GM15510 (cell line): ENCODE results near the gene EPG5.

Experiments
- POLR2A ChIP-seq: IDR thresholded peaks from 3 replicates; pipeline ENCODE4 v1.6.1; 2011; ENCODE audit warnings: borderline replicate concordance; ENCODE audit not compliant: insufficient read length; ENCODE audit errors: extremely low read depth

The EPG5 gene

GRCh38 chr18:45861926-45862325 is 105.2 kb downstream of the EPG5 start:
- no peak for TF ChIP-seq POLR2A

GRCh38 chr18:45860971-45861370 is 106.2 kb downstream of the EPG5 start:
- TF ChIP-seq POLR2A, result no peak

- TF ChIP-seq POLR2A, result no peak
Measured at GRCh38 chr18:45860492-45860891, 106.6 kb downstream of the EPG5 start.

- TF ChIP-seq POLR2A, result no peak
Measured at GRCh38 chr18:45859334-45859733, 107.8 kb downstream of the EPG5 start.

GRCh38 chr18:45856531-45856930 is 110.6 kb downstream of the EPG5 start:
- TF ChIP-seq POLR2A, result no peak

GRCh38 chr18:45854036-45854586 is 113.0 kb downstream of the EPG5 start:
- no peak for TF ChIP-seq POLR2A

- TF ChIP-seq POLR2A, result no peak
Measured at GRCh38 chr18:45852631-45853030, 114.5 kb downstream of the EPG5 start.

GRCh38 chr18:45851161-45851925 is 115.8 kb downstream of the EPG5 start:
- no peak for TF ChIP-seq POLR2A

GRCh38 chr18:45850021-45850420 is 117.1 kb downstream of the EPG5 start:
- TF ChIP-seq POLR2A, result no peak

GRCh38 chr18:45849529-45849928 is 117.6 kb downstream of the EPG5 start:
- no peak for TF ChIP-seq POLR2A

- no peak for TF ChIP-seq POLR2A
Measured at GRCh38 chr18:45847119-45847518, 120.0 kb downstream of the EPG5 start.

GRCh38 chr18:45845410-45845809 is 121.7 kb downstream of the EPG5 start:
- no peak for TF ChIP-seq POLR2A

GRCh38 chr18:45844938-45845337 is 122.2 kb downstream of the EPG5 start:
- no peak for TF ChIP-seq POLR2A

- no peak for TF ChIP-seq POLR2A
Measured at GRCh38 chr18:45843019-45843418, 124.1 kb downstream of the EPG5 start.

- TF ChIP-seq POLR2A, result no peak
Measured at GRCh38 chr18:45841765-45842442, 125.2 kb downstream of the EPG5 start.

GRCh38 chr18:45841060-45841764 is 125.9 kb downstream of the EPG5 start:
- TF ChIP-seq POLR2A, result no peak
